Esophagus mucosa (tissue), 1 donor: Measurements from ENCODE around the gene KRT83. TPM values are rescaled to one million over a fixed set of nuclear protein-coding genes. Genes with fewer than 3 reads are reported as not detected.
A peak's percentile ranks its signal among the peaks of the same experiment; 100 is the strongest.
"Not testable (repeated sequence)": the region's sequence is repeated elsewhere in the genome, so short reads cannot be mapped to it uniquely, and the experiment has no call there.

Experiments used
- ATAC-seq: fragments of 200-7000 bp; cut with Tn5 transposase; one replicate; pipeline ENCODE4 v1.9.1; 2020
- total RNA-seq: library from RNA; stranded (reverse); gene quantifications from one replicate; pipeline ENCODE4 v1.2.4, GENCODE V29; 2023
- donor health status: DM: yes; HTN: yes; CAD: no.

Gene KRT83
- total RNA-seq, 1 donor from 2014 or later: not detected

GRCh38 chr12:52331039-52331438 is 9.8 kb upstream of the KRT83 start:
- ATAC-seq: no peak

- ATAC-seq: peak; percentile 33
Measured at GRCh38 chr12:52327830-52328500, 6.8 kb upstream of the KRT83 start.

GRCh38 chr12:52327052-52327829 is 6.0 kb upstream of the KRT83 start:
- peak; percentile 96 for ATAC-seq

GRCh38 chr12:52324153-52324444 is 2.9 kb upstream of the KRT83 start:
- no peak for ATAC-seq

- ATAC-seq: no peak
Measured at GRCh38 chr12:52323416-52324152, 2.4 kb upstream of the KRT83 start.

GRCh38 chr12:52323001-52323400 is 1.8 kb upstream of the KRT83 start:
- ATAC-seq: no peak

DNA sequence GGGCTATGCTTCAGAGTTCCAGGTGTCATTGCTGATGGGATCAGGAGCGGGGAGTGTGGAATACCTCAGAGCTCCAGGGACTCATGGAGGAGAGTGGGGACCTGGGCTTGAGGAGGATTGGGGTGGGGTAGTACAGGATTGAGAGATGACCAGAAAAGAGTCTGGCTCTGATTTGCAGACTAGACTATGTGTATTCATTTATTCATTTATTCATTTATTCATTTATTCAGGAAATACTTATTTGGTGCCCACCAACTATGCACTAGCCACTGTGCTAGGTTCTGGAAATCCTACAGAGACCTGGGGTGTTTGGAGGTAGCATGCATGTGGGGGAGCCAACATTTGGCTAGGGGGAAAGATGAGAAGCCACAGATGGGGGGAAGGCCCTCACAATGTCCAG is 871 bp upstream of the KRT83 start:
- no peak for ATAC-seq

GRCh38 chr12:52321418-52321817 is 220 bp upstream of the KRT83 start:
- ATAC-seq: no peak

- no peak for ATAC-seq
Measured at GRCh38 chr12:52319097-52319496, 2.1 kb downstream of the KRT83 start.

- ATAC-seq: no peak
Measured at GRCh38 chr12:52318241-52318990, 2.8 kb downstream of the KRT83 start.

DNA sequence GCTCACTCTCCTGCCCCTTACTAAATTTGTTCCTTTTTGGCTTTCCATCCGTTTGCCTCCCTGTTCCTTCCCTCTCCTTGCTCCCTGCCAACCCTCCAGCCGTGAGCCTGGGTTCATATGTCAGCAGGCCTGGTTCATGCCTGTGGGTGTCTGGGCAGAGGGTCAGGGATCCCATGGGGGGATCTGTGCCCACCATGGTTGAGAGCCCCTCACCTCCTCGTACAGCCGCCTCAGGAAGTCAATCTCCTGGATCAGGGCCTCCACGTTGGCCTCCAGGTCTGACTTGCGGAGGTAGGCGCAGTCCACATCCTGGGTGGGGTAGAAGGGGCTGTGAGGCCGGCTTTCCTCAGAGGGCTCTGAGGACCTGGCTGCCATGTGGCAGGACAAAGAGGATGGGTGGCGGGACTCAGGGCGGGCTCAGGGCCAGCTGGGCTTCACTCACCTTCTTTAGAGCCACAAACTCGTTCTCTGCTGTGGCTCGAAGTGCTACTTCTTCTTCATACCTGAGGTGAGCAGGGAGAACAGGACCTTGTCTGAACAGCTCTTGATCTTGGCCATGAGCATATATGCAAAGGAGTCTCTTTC is 3.6 kb downstream of the KRT83 start:
- ATAC-seq: no peak

GRCh38 chr12:52316701-52317100 is 4.5 kb downstream of the KRT83 start:
- ATAC-seq: no peak

DNA sequence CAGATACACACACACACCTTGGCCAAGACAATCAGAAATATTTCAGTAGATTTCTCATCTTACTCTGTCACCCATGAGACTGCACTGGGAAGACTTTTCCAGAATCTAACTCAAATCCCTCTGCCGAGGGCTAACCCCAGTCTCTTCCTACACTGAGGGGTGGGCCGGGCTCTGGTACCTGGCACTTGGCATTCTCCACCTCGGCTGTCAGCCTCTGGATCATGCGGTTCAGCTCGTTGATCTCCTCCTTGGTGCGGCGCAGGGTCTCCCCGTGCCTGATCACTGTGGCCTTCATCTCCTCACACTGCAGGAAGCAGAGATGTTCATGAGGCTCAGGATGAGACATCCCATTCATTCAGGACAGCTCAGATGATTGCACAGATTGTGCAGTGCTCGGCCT is 4.9 kb downstream of the KRT83 start:
- no peak for ATAC-seq

GRCh38 chr12:52315721-52316120 is 5.5 kb downstream of the KRT83 start:
- not testable (repeated sequence) for ATAC-seq

DNA sequence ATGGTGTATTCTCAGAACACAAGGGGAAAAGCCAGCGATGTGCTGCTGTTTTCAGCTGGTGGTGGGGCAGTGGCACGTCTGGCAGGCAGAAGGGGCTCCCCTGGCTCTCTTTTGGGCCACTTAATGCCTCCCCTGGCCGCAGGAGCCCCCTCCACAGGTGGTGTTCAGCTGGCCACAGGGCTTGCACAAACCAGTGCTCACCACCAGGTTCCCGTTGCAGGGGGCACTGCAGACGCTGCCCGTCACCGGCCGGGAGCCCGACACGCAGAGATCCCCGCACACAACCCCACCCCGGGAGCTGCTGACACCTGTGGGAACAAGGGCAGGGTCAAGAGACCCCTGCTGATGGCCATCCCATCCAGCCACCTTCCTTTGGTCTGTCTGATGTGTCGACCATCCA is 6.7 kb downstream of the KRT83 start:
- no peak for ATAC-seq

DNA sequence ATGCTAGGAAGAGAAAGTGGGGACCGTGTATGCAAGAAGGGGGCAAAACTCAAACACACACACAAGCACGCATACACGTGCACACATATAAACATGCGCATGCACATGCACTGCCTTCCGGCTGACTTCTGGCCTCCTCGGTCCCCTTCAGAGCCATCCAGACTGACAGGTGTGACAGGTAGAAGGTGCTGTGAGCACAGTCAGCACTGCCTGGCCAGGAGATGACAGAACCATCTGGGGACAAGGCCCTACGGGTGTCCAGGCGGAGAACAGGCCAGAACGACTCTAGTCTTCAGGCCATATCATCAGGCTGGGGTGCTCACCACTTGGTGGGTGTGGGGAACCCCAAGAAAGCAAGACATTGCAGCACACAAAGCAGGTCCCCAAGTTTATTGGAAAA is 7.3 kb downstream of the KRT83 start:
- no peak for ATAC-seq

DNA sequence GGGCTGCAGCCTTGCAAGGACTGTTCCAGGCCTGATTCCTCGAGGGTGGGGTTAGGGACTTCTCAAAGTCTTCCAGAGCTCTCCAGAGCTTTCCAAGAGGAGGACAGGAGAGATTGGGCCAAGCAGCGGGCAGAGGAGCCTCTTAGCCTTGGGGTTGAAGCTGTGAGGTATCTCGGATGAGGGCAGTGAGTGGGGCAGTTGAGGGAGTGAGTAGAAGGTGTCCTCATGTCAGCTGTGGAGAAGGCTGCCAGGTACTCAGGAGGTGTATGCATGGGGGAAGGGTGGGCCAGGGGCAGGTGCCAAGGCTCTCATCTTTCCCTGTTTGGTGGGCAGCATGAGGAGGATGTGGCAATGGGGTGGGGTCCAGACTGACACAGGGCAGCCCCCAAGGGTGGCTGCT is 7.7 kb downstream of the KRT83 start:
- no peak for ATAC-seq

GRCh38 chr12:52312086-52312485 is 9.1 kb downstream of the KRT83 start:
- ATAC-seq: no peak

- ATAC-seq: no peak
Measured at GRCh38 chr12:52311285-52311648, 9.9 kb downstream of the KRT83 start.

- no peak for ATAC-seq
Measured at GRCh38 chr12:52310622-52311284, 10.4 kb downstream of the KRT83 start.

- peak; percentile 6 for ATAC-seq
Measured at GRCh38 chr12:52308806-52309425, 12.3 kb downstream of the KRT83 start.
